ENCODE measurements around the gene KRT71.

Gene KRT71

GRCh38 chr12:52531566-52532300 is 21.2 kb downstream of the KRT71 start:
- DNase-seq (ENCODE audit: extremely low read depth, low read depth): no peak
- no peak overlapping the region for H3K4me3 ChIP-seq (replicated peaks; ENCODE audit: low read depth, low read length)
- TF ChIP-seq, protein P1, sequence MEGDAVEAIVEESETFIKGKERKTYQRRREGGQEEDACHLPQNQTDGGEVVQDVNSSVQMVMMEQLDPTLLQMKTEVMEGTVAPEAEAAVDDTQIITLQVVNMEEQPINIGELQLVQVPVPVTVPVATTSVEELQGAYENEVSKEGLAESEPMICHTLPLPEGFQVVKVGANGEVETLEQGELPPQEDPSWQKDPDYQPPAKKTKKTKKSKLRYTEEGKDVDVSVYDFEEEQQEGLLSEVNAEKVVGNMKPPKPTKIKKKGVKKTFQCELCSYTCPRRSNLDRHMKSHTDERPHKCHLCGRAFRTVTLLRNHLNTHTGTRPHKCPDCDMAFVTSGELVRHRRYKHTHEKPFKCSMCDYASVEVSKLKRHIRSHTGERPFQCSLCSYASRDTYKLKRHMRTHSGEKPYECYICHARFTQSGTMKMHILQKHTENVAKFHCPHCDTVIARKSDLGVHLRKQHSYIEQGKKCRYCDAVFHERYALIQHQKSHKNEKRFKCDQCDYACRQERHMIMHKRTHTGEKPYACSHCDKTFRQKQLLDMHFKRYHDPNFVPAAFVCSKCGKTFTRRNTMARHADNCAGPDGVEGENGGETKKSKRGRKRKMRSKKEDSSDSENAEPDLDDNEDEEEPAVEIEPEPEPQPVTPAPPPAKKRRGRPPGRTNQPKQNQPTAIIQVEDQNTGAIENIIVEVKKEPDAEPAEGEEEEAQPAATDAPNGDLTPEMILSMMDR (IDR thresholded peaks at IDR 0.05; ENCODE audit: low read depth, low read length, missing control alignments): no peak

- no peak overlapping the region for H3K4me3 ChIP-seq (replicated peaks; ENCODE audit: low read depth, low read length)
- DNase-seq (ENCODE audit: extremely low read depth, low read depth): no peak
- TF ChIP-seq, protein P1 (IDR thresholded peaks at IDR 0.05; ENCODE audit: low read depth, low read length, missing control alignments): no peak
Observed at GRCh38 chr12:52530905-52531304, 22.0 kb downstream of the KRT71 start.

GRCh38 chr12:52530366-52530765 is 22.6 kb downstream of the KRT71 start:
- DNase-seq (ENCODE audit: extremely low read depth, low read depth): no peak
- TF ChIP-seq, protein P1 (IDR thresholded peaks at IDR 0.05; ENCODE audit: low read depth, low read length, missing control alignments): no peak

GRCh38 chr12:52529846-52530245 is 23.1 kb downstream of the KRT71 start:
- H3K4me3 ChIP-seq (replicated peaks; ENCODE audit: low read depth, low read length): no peak overlapping the region
- DNase-seq (ENCODE audit: extremely low read depth, low read depth): no peak
- TF ChIP-seq, protein P1 (IDR thresholded peaks at IDR 0.05; ENCODE audit: low read depth, low read length, missing control alignments): no peak

More at GRCh38 chr12:52530366-52530765, 22.6 kb downstream of the KRT71 start:
- H3K4me3 ChIP-seq (replicated peaks; ENCODE audit: low read depth, low read length): no peak overlapping the region

DNA sequence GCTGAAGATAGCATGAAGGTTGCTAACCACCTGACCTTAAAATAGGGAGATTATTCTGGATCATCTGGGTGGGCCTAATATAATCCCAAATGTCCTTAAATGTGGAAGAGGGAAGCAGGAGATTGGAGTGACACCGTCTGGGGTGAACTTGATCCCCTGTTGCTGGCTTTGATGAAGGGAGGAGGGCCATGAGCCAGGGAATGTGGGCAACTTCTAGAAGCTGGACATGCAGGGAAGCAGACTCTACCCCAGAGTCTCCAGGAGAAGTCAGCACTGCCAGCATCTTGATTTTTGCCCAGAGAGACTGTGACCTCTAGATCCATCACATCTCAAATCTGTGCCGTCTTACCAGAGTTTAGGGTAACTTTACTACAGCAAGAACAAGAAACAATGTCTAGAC is 23.5 kb downstream of the KRT71 start:
- no peak overlapping the region for H3K4me3 ChIP-seq (replicated peaks; ENCODE audit: low read depth, low read length)
- TF ChIP-seq, protein P1 (IDR thresholded peaks at IDR 0.05; ENCODE audit: low read depth, low read length, missing control alignments): no peak
- no peak for DNase-seq (ENCODE audit: extremely low read depth, low read depth)

DNA sequence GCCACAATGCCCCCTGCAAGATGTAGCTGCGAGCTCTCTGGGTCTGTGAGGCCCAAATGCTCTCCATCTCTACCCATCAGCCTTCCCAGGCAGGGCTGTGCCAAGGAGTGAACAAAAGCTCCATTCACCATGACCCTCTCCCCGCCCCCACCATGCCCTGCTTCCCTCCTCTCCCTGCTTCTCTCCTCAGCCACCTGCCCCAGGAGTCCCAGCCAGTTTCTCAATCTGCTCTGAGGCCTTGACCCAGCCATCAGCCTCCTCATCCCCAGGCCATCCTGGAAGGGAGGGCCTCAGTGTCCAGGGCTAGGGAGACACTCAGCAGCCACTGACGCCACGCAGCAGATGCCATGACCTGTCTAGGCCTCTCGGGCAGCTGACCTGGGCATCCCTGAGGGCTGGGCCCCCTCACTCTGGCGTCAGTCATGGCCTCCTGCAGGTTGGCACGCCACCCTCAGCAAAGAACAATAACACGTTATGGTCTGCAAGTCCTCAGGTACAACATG is 24.3 kb downstream of the KRT71 start:
- TF ChIP-seq, protein P1 (IDR thresholded peaks at IDR 0.05; ENCODE audit: low read depth, low read length, missing control alignments): no peak

More for the DNA sequence above, 24.3 kb downstream of the KRT71 start:
- DNase-seq (ENCODE audit: extremely low read depth, low read depth): no peak
- H3K4me3 ChIP-seq (replicated peaks; ENCODE audit: low read depth, low read length): no peak overlapping the region

Data from HFF-Myc (cell line).